ENCODE measurements around the gene FCAMR.

FCAMR gene

DNA sequence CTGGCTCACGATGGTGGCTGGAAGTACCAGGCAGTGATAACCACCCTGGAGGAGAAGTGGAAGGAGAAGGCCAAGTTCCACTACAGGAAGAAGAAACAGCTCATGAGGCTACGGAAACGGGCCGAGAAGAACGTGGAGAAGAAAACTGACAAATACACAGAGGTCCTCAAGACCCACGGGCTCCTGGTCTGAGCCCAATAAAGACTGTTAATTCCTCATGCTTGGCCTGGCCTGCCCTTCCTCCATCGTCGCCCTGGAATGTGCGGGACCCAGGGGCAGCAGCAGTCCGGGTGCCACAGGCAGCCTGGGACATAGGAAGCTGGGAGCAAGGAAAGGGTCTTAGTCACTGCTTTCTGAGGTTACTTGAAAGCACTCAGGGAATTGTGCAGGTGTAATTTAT lies 62.2 kb downstream of the FCAMR start:
- Histone ChIP-seq H3K36me3 (ENCODE audit: insufficient read depth, low read length) (no peaks in the 10 kb centered on the region), H3K9ac (ENCODE audit: low read depth, low read length) (no peak overlapping the region), H3K9me3 (ENCODE audit: control insufficient read depth, insufficient read depth, low read length) (no peaks in the 10 kb centered on the region), H3K4me1 (ENCODE audit: insufficient read depth, low read length) (peaks cover 8% of the 10 kb centered on the region)

All from ES-I3 (cell line).